PC-9 (cell line): ENCODE results near the gene SIRT2. TPM values are rescaled to one million over a fixed set of nuclear protein-coding genes. Genes with fewer than 3 reads are reported as not detected.

Experiments used
- BruUV-seq: library from RNA; stranded (reverse); fragments of 400-500 nt; replicated peaks from 2 replicates; lab custom pipeline; 2021; lab: Mats Ljungman, UMichigan
- CTCF ChIA-PET: fragments of 300-600 bp; sonication (Branson Sonifier 250); formaldehyde crosslinking; loops from one replicate; lab custom pipeline; 2022; ENCODE audit warnings: antibody characterized with exemption; lab: Charles Lee
- POLR2A ChIA-PET: fragments of 300-600 bp; sonication (Branson Sonifier 250); formaldehyde crosslinking; loops from one replicate; lab custom pipeline; 2022; ENCODE audit warnings: antibody characterized with exemption; ENCODE audit not compliant: unreplicated experiment; lab: Charles Lee
- DNase-seq, 2 experiments: peaks; one replicate each; pipeline versions ENCODE4 v3.0.0 to v3.0.0-alpha.2; 2015 to 2022; ENCODE audit warnings: mixed read lengths in 1 of 2
- H2AFZ ChIP-seq: fragments of 200-600 bp; sonication (generic); 2 replicates; pipeline ENCODE4 v1.8.1; 2017; ENCODE audit warnings: antibody characterized with exemption
- H3F3A ChIP-seq: fragments of 200-600 bp; sonication (generic); 2 replicates; pipeline ENCODE4 v1.8.1; 2017; ENCODE audit warnings: antibody characterized with exemption, mild to moderate bottlenecking, low read depth; ENCODE audit not compliant: insufficient read depth
- H3K27ac ChIP-seq: fragments of 200-600 bp; sonication (generic); 2 replicates; pipeline ENCODE4 v1.6.1; 2016; ENCODE audit warnings: mixed run types
- H3K27me3 ChIP-seq: fragments of 200-600 bp; sonication (generic); 2 replicates; pipeline ENCODE4 v1.6.1; 2016; ENCODE audit warnings: low read depth, mixed run types; ENCODE audit not compliant: insufficient read depth
- H3K36me3 ChIP-seq: fragments of 200-600 bp; sonication (generic); 2 replicates; pipeline ENCODE4 v1.6.1; 2016; ENCODE audit warnings: low read depth, mixed run types
- H3K4me1 ChIP-seq: fragments of 200-600 bp; sonication (generic); replicated peaks from 2 replicates; pipeline ENCODE4 v1.6.1; 2016; ENCODE audit warnings: mixed run types; ENCODE audit not compliant: insufficient read depth
- H3K4me2 ChIP-seq: fragments of 200-600 bp; sonication (generic); 2 replicates; pipeline ENCODE4 v1.6.1; 2017; ENCODE audit warnings: mixed run types
- H3K4me3 ChIP-seq: fragments of 200-600 bp; sonication (generic); 2 replicates; pipeline ENCODE4 v1.6.1; 2016; ENCODE audit warnings: mixed run types
- H3K79me2 ChIP-seq: fragments of 200-600 bp; sonication (generic); 2 replicates; pipeline ENCODE4 v1.6.1; 2017; ENCODE audit warnings: low read depth, mixed run types
- H3K9me2 ChIP-seq: fragments of 200-600 bp; sonication (generic); 2 replicates; pipeline ENCODE4 v1.8.1; 2017; ENCODE audit warnings: mild to moderate bottlenecking; ENCODE audit not compliant: insufficient read depth
- H3K9me3 ChIP-seq: fragments of 200-600 bp; sonication (generic); 2 replicates; pipeline ENCODE4 v1.8.1; 2016; ENCODE audit warnings: low read depth; ENCODE audit not compliant: insufficient read depth
- H4K20me1 ChIP-seq: fragments of 200-600 bp; sonication (generic); 2 replicates; pipeline ENCODE4 v1.8.1; 2017; ENCODE audit not compliant: insufficient read depth
- EZH2 ChIP-seq: fragments of 200-600 bp; sonication (generic); IDR thresholded peaks from 2 replicates; pipeline ENCODE4 v1.8.0; 2017; ENCODE audit warnings: antibody characterized with exemption, low read depth
- intact Hi-C: fragments of 100-400 bp; cut with micrococcal nuclease; formaldehyde crosslinking; loops from one replicate; pipeline ENCODE4 v1.10.0; 2022; ENCODE audit not compliant: unreplicated experiment
- total RNA-seq: library from RNA; stranded (reverse); gene quantifications from 2 replicates; pipeline ENCODE4 v1.2.3, GENCODE V29; 2021
- TF ChIP-seq, protein P1 (sequence below): fragments of 200-600 bp; sonication (generic); conservative IDR thresholded peaks from 2 replicates; pipeline ENCODE4 v1.6.1; 2017; ENCODE audit warnings: mixed run types, antibody characterized with exemption, mild to moderate bottlenecking, moderate library complexity

Gene SIRT2
- total RNA-seq, 1 experiment from 2014 or later = 32.9 TPM

GRCh38 chr19:38852231-38853044 lies 47.0 kb downstream of the SIRT2 start:
- Histone ChIP-seq H3K9me3 (no peaks in the 10 kb centered on the region), H3K27me3 (no peaks in the 10 kb centered on the region), H2AFZ (peak overlapping the region; percentile 74), H3K79me2 (peaks cover 29% of the 10 kb centered on the region), H3K4me2 (peak overlapping the region; percentile 83), H3K4me1 (peaks cover 28% of the 10 kb centered on the region), H3K9me2 (no peaks in the 10 kb centered on the region), H3F3A (peaks cover 37% of the 10 kb centered on the region), H3K4me3 (peak overlapping the region; percentile 65), H3K27ac (peak overlapping the region; percentile 94), H3K36me3 (no peaks in the 10 kb centered on the region), H4K20me1 (peaks cover 16% of the 10 kb centered on the region)
- TF ChIP-seq, protein P1, sequence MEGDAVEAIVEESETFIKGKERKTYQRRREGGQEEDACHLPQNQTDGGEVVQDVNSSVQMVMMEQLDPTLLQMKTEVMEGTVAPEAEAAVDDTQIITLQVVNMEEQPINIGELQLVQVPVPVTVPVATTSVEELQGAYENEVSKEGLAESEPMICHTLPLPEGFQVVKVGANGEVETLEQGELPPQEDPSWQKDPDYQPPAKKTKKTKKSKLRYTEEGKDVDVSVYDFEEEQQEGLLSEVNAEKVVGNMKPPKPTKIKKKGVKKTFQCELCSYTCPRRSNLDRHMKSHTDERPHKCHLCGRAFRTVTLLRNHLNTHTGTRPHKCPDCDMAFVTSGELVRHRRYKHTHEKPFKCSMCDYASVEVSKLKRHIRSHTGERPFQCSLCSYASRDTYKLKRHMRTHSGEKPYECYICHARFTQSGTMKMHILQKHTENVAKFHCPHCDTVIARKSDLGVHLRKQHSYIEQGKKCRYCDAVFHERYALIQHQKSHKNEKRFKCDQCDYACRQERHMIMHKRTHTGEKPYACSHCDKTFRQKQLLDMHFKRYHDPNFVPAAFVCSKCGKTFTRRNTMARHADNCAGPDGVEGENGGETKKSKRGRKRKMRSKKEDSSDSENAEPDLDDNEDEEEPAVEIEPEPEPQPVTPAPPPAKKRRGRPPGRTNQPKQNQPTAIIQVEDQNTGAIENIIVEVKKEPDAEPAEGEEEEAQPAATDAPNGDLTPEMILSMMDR = no peak
- no peak for TF ChIP-seq EZH2
- intact Hi-C loops = loop anchor here (5.0 kb wide), 2 partner anchors 170 to 215 kb away; no protein-coding TSS in a partner anchor
- BruUV-seq = no TSS peak
- ChIA-PET POLR2A (interaction anchor here (0.5 to 0.7 kb wide), 4 partner anchors 10 to 218 kb away, joined by 3 to 20 read pairs (median 8); no protein-coding TSS in a partner anchor), CTCF (interaction anchor here (0.6 to 1.2 kb wide), 2 partner anchors 35 to 38 kb away, joined by 6 to 9 read pairs; no protein-coding TSS in a partner anchor)
- peak; percentile 57 to 81 for DNase-seq

- peaks cover 22% of the 10 kb centered on the region for H4K20me1 ChIP-seq
- H3F3A ChIP-seq = peaks cover 39% of the 10 kb centered on the region
- no peaks in the 10 kb centered on the region for H3K27me3 ChIP-seq
- peak overlapping the region; percentile 76 for H3K4me3 ChIP-seq
- peak overlapping the region; percentile 99 for H3K4me2 ChIP-seq
- H3K27ac ChIP-seq = peak overlapping the region; percentile 94
- ChIA-PET CTCF (interaction anchor here (0.6 kb wide), 1 partner anchor 39 kb away, joined by 9 read pairs; no protein-coding TSS in a partner anchor), POLR2A (interaction anchor here (0.6 to 0.7 kb wide), 7 partner anchors 9 to 315 kb away, joined by 3 to 20 read pairs (median 4); no protein-coding TSS in a partner anchor)
- no peaks in the 10 kb centered on the region for H3K9me3 ChIP-seq
- H3K9me2 ChIP-seq = no peaks in the 10 kb centered on the region
- intact Hi-C loops = loop anchor here (2.0 to 5.0 kb wide), 4 partner anchors 13 to 214 kb away; partner anchors contain the start of gene ECH1
- TF ChIP-seq, protein P1 = no peak
- no peak for TF ChIP-seq EZH2
- BruUV-seq = no TSS peak
- H3K36me3 ChIP-seq = peaks cover 5% of the 10 kb centered on the region; the same call in 1 of the 2 replicates
- peaks cover 36% of the 10 kb centered on the region for H3K79me2 ChIP-seq
- H3K4me1 ChIP-seq = peaks cover 35% of the 10 kb centered on the region
- H2AFZ ChIP-seq = peak overlapping the region; percentile 86
- peak; percentile 73 to 93 for DNase-seq
Measured at GRCh38 chr19:38851622-38852230, 47.7 kb downstream of the SIRT2 start.
